ENCODE data around the gene RPIA.
A peak's percentile ranks its signal among the peaks of the same experiment; 100 is the strongest.
"Not testable (repeated sequence)": the region's sequence is repeated elsewhere in the genome, so short reads cannot be mapped to it uniquely, and the experiment has no call there.

The RPIA gene

GRCh38 chr2:88733155-88733902, 41.9 kb downstream of the RPIA start:
- DNase-seq (ENCODE audit: low spot score) (no peak), FAIRE-seq (no peak)

GRCh38 chr2:88735133-88735532, 43.7 kb downstream of the RPIA start:
- no peak for FAIRE-seq
- DNase-seq (ENCODE audit: low spot score) = no peak

- FAIRE-seq (peak; percentile 18), DNase-seq (ENCODE audit: low spot score) (peak; percentile 54)
Observed at GRCh38 chr2:88735853-88736252, 44.4 kb downstream of the RPIA start.

GRCh38 chr2:88736437-88736836, 45.0 kb downstream of the RPIA start:
- FAIRE-seq (no peak), DNase-seq (ENCODE audit: low spot score) (no peak)

GRCh38 chr2:88737385-88737784, 45.9 kb downstream of the RPIA start:
- peak; percentile 8 for DNase-seq (ENCODE audit: low spot score)
- no peak for FAIRE-seq

- DNase-seq (ENCODE audit: low spot score) (no peak), FAIRE-seq (no peak)
Observed at GRCh38 chr2:88738271-88738670, 46.8 kb downstream of the RPIA start.

GRCh38 chr2:88739985-88740600, 48.6 kb downstream of the RPIA start:
- FAIRE-seq (peak; percentile 44), DNase-seq (ENCODE audit: low spot score) (peak; percentile 42)

- no peak for FAIRE-seq
- DNase-seq (ENCODE audit: low spot score) = no peak
Observed at GRCh38 chr2:88746929-88747490, 55.5 kb downstream of the RPIA start.

GRCh38 chr2:88747990-88748389, 56.5 kb downstream of the RPIA start:
- DNase-seq (ENCODE audit: low spot score) = no peak
- no peak for FAIRE-seq

- no peak for DNase-seq (ENCODE audit: low spot score)
- FAIRE-seq = no peak
Observed at GRCh38 chr2:88751768-88752167, 60.3 kb downstream of the RPIA start.

- DNase-seq (ENCODE audit: low spot score) = no peak
- FAIRE-seq = no peak
Observed at GRCh38 chr2:88753833-88754584, 62.5 kb downstream of the RPIA start.

- FAIRE-seq (no peak), DNase-seq (ENCODE audit: low spot score) (no peak)
Observed at GRCh38 chr2:88754585-88755320, 63.3 kb downstream of the RPIA start.

- FAIRE-seq (no peak), DNase-seq (ENCODE audit: low spot score) (no peak)
Observed at GRCh38 chr2:88755836-88756235, 64.4 kb downstream of the RPIA start.

GRCh38 chr2:88757025-88757424, 65.6 kb downstream of the RPIA start:
- no peak for DNase-seq (ENCODE audit: low spot score)
- no peak for FAIRE-seq

- not testable (repeated sequence) for DNase-seq (ENCODE audit: low spot score); FAIRE-seq
Observed at GRCh38 chr2:88758702-88759101, 67.2 kb downstream of the RPIA start.

- no peak for DNase-seq (ENCODE audit: low spot score)
- FAIRE-seq = no peak
Observed at GRCh38 chr2:88760819-88761598, 69.5 kb downstream of the RPIA start.

- FAIRE-seq = no peak
- no peak for DNase-seq (ENCODE audit: low spot score)
Observed at GRCh38 chr2:88764141-88764849, 72.8 kb downstream of the RPIA start.

- DNase-seq (ENCODE audit: low spot score) = no peak
- FAIRE-seq = no peak
Observed at GRCh38 chr2:88764850-88765153, 73.3 kb downstream of the RPIA start.

GRCh38 chr2:88765154-88765888, 73.8 kb downstream of the RPIA start:
- FAIRE-seq (no peak), DNase-seq (ENCODE audit: low spot score) (no peak)
